ENCODE results near the gene PCSK6.

GRCh38 chr15:101439920-101440319, 49.6 kb downstream of the PCSK6 start:
- TF ChIP-seq CTCF (conservative IDR thresholded peaks at IDR 0.05; ENCODE audit: low read length) (no peak), EZH2phosphoT487 (IDR thresholded peaks at IDR 0.05; ENCODE audit: borderline replicate concordance) (no peak)
